ENCODE measurements around the gene SCAPER.

The SCAPER gene, protein sequence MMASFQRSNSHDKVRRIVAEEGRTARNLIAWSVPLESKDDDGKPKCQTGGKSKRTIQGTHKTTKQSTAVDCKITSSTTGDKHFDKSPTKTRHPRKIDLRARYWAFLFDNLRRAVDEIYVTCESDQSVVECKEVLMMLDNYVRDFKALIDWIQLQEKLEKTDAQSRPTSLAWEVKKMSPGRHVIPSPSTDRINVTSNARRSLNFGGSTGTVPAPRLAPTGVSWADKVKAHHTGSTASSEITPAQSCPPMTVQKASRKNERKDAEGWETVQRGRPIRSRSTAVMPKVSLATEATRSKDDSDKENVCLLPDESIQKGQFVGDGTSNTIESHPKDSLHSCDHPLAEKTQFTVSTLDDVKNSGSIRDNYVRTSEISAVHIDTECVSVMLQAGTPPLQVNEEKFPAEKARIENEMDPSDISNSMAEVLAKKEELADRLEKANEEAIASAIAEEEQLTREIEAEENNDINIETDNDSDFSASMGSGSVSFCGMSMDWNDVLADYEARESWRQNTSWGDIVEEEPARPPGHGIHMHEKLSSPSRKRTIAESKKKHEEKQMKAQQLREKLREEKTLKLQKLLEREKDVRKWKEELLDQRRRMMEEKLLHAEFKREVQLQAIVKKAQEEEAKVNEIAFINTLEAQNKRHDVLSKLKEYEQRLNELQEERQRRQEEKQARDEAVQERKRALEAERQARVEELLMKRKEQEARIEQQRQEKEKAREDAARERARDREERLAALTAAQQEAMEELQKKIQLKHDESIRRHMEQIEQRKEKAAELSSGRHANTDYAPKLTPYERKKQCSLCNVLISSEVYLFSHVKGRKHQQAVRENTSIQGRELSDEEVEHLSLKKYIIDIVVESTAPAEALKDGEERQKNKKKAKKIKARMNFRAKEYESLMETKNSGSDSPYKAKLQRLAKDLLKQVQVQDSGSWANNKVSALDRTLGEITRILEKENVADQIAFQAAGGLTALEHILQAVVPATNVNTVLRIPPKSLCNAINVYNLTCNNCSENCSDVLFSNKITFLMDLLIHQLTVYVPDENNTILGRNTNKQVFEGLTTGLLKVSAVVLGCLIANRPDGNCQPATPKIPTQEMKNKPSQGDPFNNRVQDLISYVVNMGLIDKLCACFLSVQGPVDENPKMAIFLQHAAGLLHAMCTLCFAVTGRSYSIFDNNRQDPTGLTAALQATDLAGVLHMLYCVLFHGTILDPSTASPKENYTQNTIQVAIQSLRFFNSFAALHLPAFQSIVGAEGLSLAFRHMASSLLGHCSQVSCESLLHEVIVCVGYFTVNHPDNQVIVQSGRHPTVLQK (N-terminal part only)

DNA sequence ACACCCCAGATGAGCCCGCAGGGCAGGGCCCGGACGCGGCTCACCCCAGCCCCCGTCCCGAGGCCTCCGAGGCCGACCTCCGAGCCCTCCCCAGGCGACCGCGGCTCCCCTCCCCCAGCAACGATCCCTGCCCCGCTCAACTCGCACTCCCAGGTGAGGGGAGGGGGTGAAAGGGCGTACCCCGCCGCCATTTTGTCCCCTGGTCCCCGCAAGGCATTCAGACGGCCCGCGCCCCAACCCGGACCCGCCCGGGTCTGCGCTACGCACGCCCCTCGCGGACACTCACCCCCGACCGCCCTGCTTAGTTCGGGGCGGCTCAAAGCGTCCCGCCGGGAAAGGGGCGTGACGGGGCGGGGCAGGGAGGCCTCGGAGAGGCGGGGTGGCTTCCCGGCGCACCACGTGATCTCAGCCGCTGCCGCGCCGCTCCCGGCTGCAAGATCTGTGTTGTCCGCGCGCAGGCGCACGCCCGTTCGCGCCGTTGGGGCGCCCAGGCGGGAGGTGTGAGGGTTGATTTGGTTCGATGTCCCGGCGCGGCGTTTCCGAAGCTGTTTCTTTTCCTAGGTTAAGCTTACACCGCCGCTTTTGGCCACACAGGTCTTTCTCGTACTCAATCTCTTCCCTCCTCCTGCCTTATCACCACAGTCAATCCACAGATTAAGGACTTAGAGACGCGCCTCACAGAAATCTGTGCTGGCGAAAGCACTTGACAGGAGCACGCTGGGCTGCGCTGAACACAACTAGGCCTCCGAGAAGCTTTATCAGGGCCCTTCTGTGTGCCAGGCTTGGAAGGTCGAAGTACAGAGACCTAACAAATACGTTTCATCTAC lies at the start of gene SCAPER:
SCAPER (minus strand) TSS at position 328 of the 827 bp plus-strand sequence. CDS start 21,523 bp downstream, outside the sequence.
- peak; percentile 36 for DNase-seq

DNA sequence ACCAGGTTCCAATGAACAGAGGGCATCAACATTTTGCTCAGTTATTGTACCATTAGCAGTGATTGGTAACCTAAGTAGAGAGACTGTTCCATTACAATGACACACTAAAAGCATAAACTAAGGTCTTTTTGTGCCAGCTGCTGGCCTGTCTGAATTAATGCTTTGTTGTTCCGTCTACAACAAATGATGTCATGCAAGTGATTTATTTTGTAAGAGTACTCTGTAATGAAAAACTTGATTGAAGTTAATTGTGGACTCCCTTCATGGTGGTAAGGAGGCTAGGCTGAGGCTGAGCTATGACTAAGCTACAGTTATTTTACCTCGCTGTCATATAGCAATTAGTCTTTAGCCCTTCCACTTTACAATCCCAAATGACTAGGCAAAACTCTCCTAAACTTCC lies 49.6 kb upstream of the SCAPER start:
- no peak for DNase-seq

GRCh38 chr15:76953913-76954312 lies 48.8 kb upstream of the SCAPER start:
- DNase-seq: no peak

GRCh38 chr15:76951220-76951619 lies 46.1 kb upstream of the SCAPER start:
- DNase-seq: no peak

DNA sequence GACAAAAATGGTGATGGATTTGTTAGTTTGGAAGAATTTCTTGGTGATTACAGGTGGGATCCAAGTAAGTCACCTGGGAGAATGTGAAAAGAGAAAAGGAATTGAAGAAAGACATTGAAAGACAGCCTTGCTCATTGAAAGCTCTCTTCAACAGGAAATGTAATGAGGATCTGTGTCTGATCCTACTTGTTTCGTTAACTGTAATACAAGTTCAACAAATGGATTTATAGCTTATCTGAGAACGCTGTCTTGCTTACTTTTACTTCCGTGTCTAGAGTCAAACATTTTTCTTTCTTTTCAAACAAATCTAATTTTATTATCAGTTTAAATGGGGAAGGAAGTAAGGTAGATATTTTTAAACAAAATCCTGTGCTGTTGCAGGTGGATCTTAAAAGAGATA lies 42.3 kb upstream of the SCAPER start:
- no peak for DNase-seq

- DNase-seq: no peak
Observed at GRCh38 chr15:76945494-76946093, 40.5 kb upstream of the SCAPER start.

GRCh38 chr15:76942331-76942730 lies 37.2 kb upstream of the SCAPER start:
- no peak for DNase-seq

- DNase-seq: no peak
Observed at GRCh38 chr15:76941636-76942035, 36.5 kb upstream of the SCAPER start.

DNA sequence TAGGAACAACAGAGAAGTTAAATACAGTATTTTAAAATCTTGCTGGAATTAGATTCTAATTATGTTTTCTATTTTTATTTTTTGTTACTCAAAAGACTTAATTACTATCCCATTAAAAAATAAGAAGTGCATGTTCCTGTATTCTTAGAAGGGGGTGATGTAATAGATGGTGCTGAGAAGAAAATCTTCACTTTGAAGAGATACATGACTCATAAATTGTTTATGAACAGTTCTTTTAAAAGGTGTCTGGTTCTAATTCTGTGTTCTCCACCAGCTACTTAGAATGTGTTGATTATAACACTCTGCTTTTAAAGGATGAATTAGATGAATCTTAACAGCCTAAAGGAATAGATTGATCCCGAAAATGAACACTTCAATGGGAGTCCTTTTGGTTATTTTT lies 34.6 kb upstream of the SCAPER start:
- no peak for DNase-seq

DNA sequence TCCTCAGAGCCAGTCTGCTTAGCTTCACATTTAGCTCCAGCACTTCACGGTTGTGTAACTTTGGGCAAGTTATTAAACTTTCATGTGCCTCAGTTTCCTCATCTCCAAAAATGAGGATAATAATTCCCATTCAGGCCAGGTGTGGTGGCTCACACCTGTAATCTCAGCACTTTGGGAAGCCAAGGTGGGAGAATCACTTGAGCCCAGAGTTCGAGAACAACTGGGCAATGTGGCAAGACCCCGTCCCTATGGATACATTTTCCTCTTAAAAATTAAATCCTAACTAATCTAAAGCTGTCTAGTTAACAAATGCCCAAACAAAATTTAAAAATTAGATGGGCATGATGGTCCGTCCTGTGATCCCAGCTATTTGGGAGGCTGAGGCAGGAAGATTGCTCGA lies 33.6 kb upstream of the SCAPER start:
- no peak for DNase-seq

DNA sequence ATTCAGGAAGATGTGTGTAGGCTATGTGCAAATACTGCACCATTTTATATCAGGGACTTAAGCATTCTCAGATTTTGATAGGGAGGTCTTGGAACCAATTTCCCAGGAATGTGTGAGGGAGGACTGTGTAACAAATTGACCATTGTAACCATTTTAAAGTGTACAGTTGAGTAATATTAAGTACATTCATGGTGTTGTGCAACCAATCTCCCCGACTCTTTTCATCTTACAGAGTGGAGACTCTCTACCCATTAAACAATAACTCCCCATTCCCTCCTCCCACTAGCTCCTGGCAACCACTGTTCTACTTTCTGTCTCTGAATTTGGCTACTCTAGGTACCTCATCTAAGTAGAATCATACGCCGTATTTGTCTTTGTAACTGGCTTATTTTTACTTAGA lies 31.5 kb upstream of the SCAPER start:
- no peak for DNase-seq

DNA sequence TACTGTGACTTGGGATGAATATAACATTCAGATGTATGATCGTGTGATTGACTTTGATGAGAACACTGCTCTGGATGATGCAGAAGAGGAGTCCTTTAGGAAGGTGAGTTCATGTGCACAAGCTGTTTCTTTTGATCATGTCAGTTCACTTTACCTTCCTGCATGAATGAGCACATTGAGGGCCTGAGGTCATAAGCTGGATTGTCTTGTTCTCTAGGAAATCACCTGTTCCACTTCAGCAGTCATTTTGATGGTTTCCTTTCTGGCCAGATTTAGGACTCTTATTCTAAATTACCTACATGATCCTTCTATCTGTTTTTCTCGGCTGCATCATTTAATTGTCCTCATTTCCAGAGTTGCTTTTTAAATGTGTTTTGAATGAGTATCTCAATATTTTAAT lies 30.5 kb upstream of the SCAPER start:
- no peak for DNase-seq

DNA sequence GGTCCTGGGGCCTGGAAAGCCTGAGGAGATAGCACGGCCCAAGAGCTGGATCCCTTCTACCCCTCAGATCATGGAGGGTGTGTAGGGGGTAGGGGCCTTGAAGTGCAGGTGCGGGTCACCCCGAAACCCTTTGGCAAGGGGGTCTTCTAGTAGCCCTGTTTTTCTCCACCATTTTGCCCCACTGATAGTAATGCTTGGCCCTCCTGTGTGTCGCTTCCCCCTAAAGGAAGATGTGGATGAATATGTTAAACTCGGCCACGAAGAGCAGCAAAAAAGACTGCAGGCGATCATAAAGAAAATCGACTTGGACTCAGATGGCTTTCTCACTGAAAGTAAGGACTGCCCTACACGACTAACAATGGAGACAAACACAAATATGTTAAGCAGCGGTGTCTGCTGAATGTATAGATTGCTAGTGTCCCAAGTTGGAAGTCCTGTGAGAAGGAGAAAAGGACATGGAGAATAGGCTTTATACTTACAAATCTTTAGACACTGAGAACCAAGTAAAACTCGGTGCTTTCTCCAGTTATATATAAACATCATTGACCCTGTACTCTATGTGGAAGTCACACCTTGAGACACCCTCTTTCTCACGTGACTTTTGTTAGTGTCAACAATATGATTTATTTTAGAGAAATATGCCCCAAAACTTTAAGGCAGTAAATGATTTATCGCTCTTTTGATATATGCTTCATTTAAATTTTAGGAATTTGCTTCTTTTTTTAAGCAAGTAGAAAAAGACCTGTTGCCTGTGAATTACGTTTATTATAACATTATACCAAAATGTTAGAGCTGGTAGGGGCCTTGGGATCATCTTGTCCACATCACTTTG lies 27.2 kb upstream of the SCAPER start:
- no peak for DNase-seq

DNA sequence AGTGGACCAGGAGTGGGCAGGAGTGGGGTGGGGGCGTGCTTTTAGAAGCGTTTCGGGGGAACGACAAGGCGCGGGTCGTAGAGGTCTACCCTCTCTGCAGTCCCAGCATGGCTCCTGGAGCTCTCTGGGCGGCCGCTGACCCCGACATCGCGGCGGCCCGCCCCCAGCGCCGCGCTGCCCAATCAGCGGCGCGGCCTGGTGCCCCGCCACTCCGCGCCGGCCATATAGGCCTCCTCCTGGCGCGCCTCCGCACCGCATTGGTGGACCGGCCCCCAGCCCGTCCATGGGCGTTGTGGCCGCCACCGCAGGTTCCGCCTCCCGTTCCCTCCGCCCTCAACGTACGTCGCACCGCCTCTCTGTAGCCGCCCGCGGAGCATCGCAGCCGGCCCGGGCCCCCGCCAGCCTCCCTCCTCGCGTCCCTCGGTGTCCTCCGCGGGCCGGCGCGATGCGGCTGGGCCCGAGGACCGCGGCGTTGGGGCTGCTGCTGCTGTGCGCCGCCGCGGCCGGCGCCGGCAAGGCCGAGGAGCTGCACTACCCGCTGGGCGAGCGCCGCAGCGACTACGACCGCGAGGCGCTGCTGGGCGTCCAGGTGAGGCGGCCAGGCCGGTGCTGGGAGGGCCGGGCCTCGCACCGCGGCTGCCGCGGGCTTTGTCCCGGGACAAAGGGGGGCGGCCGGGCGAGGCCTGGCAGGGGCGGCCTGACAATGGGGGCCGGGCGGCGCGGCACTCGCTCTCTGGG lies 26.4 kb upstream of the SCAPER start, which contains the start of gene RCN2:
RCN2 (plus strand) TSS at position 353 of the 738 bp plus-strand sequence; CDS start at position 446, 93 bp downstream.
- peak; percentile 93 for DNase-seq

DNA sequence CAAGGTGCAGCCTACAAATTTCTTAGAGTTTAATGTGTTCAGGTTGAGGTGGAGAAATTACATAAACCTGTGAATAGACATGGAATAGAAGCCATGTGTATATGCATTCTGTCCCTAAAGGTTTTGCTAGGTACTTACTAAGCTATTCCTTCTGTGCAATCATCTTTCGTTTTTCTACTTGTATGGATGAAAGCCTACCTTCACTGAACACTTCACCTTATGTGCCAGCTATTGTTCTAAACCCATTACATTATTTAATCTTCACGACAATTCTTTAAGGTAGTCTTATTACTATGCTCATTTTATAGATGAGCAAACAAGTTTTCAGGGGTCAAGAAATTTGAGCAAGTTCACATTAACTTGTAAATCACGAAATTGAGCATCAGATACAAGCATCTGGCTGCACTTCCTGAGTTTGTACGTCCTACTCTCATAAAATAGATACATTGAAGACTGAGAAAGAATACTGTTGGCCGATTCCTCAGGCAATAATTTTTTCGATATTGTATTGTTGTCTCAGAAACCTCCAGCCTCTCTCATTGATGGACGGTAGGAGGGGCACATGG lies 25.8 kb upstream of the SCAPER start:
- no peak for DNase-seq

GRCh38 chr15:76929011-76929760 lies 24.0 kb upstream of the SCAPER start:
- DNase-seq: no peak

DNA sequence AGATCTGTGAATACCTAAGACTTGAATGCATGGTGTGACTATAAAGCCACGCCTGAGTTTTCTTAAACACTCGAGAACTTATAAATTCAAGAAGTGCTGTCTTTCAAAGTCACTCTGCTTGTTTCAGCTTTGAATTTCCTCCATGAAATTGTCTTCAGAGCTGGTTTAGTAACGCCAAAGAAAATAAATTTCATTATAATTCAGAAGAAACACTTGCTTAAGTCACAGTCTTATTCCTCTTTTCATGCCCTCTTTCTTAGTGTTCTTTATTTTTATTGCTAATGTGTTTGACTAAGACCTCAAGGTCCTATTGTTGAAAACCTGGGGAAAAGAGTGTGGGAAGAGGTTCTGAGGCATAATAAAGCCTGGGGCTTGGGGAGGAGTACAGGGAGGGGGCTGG lies 23.1 kb upstream of the SCAPER start:
- DNase-seq: no peak

DNA sequence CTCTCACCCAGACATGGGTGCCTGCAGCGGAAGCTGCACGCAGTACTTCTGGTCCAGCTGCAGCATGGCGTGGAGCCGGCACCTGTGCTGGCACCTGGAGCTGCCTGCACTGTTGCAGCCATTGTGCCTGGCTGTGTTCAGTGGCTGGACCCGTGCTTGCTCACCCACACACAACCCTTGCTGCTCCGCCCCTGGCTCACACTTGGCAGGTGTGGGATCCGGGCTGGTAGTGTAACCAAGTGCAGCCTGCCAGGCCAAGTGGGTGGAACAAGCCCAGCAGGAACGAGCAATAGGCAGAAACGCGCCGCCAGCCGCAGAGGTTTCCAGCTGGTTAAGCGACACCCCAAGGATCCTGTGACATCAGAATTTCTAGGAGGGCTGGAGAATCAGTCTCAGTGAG lies 11.2 kb upstream of the SCAPER start:
- DNase-seq: no peak

GRCh38 chr15:76913737-76914136 lies 8.6 kb upstream of the SCAPER start:
- no peak for DNase-seq
